Neural cell (in vitro differentiated cells): ENCODE data around the gene STYXL2. TPM values are rescaled to one million over a fixed set of nuclear protein-coding genes. Genes with fewer than 3 reads are reported as not detected.

Source experiments
- H2AFZ ChIP-seq: fragments of 200-600, 300-800 bp; sonication (generic), shearing (Covaris generic); 2 replicates; pipeline ENCODE4 v1.6.0; 2014; ENCODE audit warnings: low read depth, mild to moderate bottlenecking, antibody characterized with exemption, low read length, moderate library complexity
- H3F3A ChIP-seq: fragments of 200-600 bp; shearing (Covaris generic); 2 replicates; pipeline ENCODE4 v1.6.1; 2016; ENCODE audit warnings: mild to moderate bottlenecking, moderate library complexity, mixed read lengths, antibody characterized with exemption, low read length; ENCODE audit not compliant: insufficient read depth, poor library complexity, severe bottlenecking
- H3K27ac ChIP-seq: fragments of 200-600, 300-800 bp; sonication (generic), shearing (Covaris generic); 2 replicates; pipeline ENCODE4 v1.5.1; 2014; ENCODE audit warnings: mild to moderate bottlenecking, low read length, moderate library complexity
- H3K27me3 ChIP-seq: fragments of 300-800, 200-600 bp; sonication (generic), shearing (Covaris generic); 2 replicates; pipeline ENCODE4 v1.6.0; 2014; ENCODE audit warnings: mild to moderate bottlenecking, low read depth, low read length, moderate library complexity; ENCODE audit not compliant: insufficient read depth
- H3K36me3 ChIP-seq: fragments of 300-800, 200-600 bp; sonication (generic), shearing (Covaris generic); 2 replicates; pipeline ENCODE4 v1.5.1; 2014; ENCODE audit warnings: mild to moderate bottlenecking, antibody characterized with exemption, low read length, moderate library complexity; ENCODE audit not compliant: insufficient read depth
- H3K4me2 ChIP-seq: fragments of 300-800, 200-600 bp; sonication (generic), shearing (Covaris generic); 2 replicates; pipeline ENCODE4 v1.6.0; 2014; ENCODE audit warnings: mild to moderate bottlenecking, low read length
- H3K4me3 ChIP-seq: fragments of 300-800, 200-600 bp; sonication (generic), shearing (Covaris generic); 2 replicates; pipeline ENCODE4 v1.5.1; 2014; ENCODE audit warnings: mild to moderate bottlenecking, low read length, moderate library complexity
- H3K79me2 ChIP-seq: fragments of 200-600 bp; shearing (Covaris generic); replicated peaks from 2 replicates; pipeline ENCODE4 v1.6.0; 2014; ENCODE audit warnings: mild to moderate bottlenecking, low read length, moderate library complexity; ENCODE audit not compliant: insufficient read depth
- H3K9ac ChIP-seq: fragments of 300-800, 200-600 bp; sonication (generic), shearing (Covaris generic); 2 replicates; pipeline ENCODE4 v1.6.1; 2016; ENCODE audit warnings: mild to moderate bottlenecking, low read length, mixed read lengths
- H3K9me2 ChIP-seq: fragments of 200-600 bp; shearing (Covaris generic); 2 replicates; pipeline ENCODE4 v1.6.1; 2016; ENCODE audit warnings: mild to moderate bottlenecking, low read length, mixed read lengths; ENCODE audit not compliant: insufficient read depth
- H3K9me3 ChIP-seq: fragments of 200-600, 300-800 bp; sonication (generic), shearing (Covaris generic); 2 replicates; pipeline ENCODE4 v1.6.1; 2016; ENCODE audit warnings: mild to moderate bottlenecking, mixed run types, low read length, moderate library complexity, mixed read lengths
- H4K20me1 ChIP-seq: fragments of 200-600 bp; shearing (Covaris generic); 2 replicates; pipeline ENCODE4 v1.6.1; 2016; ENCODE audit warnings: mild to moderate bottlenecking, mixed run types; ENCODE audit not compliant: insufficient read depth
- EP300 ChIP-seq: fragments of 450-650 bp; conservative IDR thresholded peaks from 2 replicates; pipeline ENCODE4 v1.6.1; 2014; ENCODE audit warnings: antibody characterized with exemption, mild to moderate bottlenecking, moderate library complexity; ENCODE audit not compliant: poor library complexity, severe bottlenecking
- EZH2 ChIP-seq: fragments of 200-600, 300-800 bp; shearing (Covaris generic), sonication (generic); IDR thresholded peaks from 2 replicates; pipeline ENCODE4 v1.6.1; 2014; ENCODE audit warnings: antibody characterized with exemption, low read length, borderline replicate concordance, mild to moderate bottlenecking; ENCODE audit not compliant: insufficient read depth, poor library complexity, severe bottlenecking
- MXI1 ChIP-seq: fragments of 450-650 bp; conservative IDR thresholded peaks from 2 replicates; pipeline ENCODE4 v1.6.1; 2014; ENCODE audit warnings: antibody characterized with exemption, mild to moderate bottlenecking; ENCODE audit not compliant: poor library complexity, severe bottlenecking
- POLR2AphosphoS5 ChIP-seq: IDR thresholded peaks from 2 replicates; pipeline ENCODE4 v1.6.1; 2012
- RAD21 ChIP-seq: fragments of 450-650 bp; conservative IDR thresholded peaks from 2 replicates; pipeline ENCODE4 v1.6.1; 2014; ENCODE audit warnings: antibody characterized with exemption, mild to moderate bottlenecking, moderate library complexity
- SMC3 ChIP-seq: fragments of 450-650 bp; conservative IDR thresholded peaks from 2 replicates; pipeline ENCODE4 v1.6.1; 2014; ENCODE audit warnings: antibody characterized with exemption, mild to moderate bottlenecking, moderate library complexity; ENCODE audit not compliant: poor library complexity
- TAF1 ChIP-seq: IDR thresholded peaks from 2 replicates; pipeline ENCODE4 v1.6.1; 2012; ENCODE audit warnings: low read depth
- polyA plus RNA-seq: library from polyadenylated mRNA; depleted of rRNA; stranded (reverse); fragments of >200 nt; gene quantifications from 2 replicates; pipeline ENCODE4 v1.2.3, GENCODE V29; 2014
- TF ChIP-seq, protein P1 (sequence below): fragments of 450-650 bp; IDR thresholded peaks from 2 replicates; pipeline ENCODE4 v1.5.1; 2014; ENCODE audit warnings: antibody characterized with exemption, mild to moderate bottlenecking, moderate library complexity; ENCODE audit not compliant: poor library complexity, severe bottlenecking
- TF ChIP-seq, protein P2 (sequence below): IDR thresholded peaks from 2 replicates; pipeline ENCODE4 v1.6.1; 2012; ENCODE audit warnings: borderline replicate concordance

The STYXL2 gene
- polyA plus RNA-seq, 1 donor from 2014 or later: not detected

DNA sequence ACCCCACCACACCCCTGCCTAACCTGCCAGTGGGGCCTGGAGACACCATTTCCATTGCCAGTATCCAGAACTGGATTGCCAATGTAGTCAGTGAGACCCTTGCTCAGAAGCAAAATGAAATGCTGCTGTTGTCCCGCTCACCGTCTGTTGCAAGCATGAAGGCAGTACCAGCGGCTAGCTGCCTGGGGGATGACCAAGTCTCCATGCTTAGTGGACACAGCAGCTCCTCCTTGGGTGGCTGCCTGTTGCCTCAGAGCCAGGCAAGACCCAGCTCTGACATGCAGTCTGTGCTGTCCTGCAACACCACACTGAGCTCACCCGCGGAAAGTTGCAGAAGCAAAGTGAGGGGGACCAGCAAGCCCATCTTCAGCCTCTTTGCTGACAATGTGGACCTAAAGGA is 33.4 kb downstream of the STYXL2 start:
- Histone ChIP-seq H3K27me3 (peaks cover 8% of the 10 kb centered on the region), H3K4me2 (no peak overlapping the region), H4K20me1 (no peaks in the 10 kb centered on the region), H3K9me2 (no peaks in the 10 kb centered on the region), H3K9me3 (no peaks in the 10 kb centered on the region), H3K79me2 (no peaks in the 10 kb centered on the region), H3K27ac (no peak overlapping the region), H3F3A (no peaks in the 10 kb centered on the region), H2AFZ (no peak overlapping the region), H3K4me3 (no peak overlapping the region), H3K9ac (no peak overlapping the region), H3K36me3 (no peaks in the 10 kb centered on the region)
- TF ChIP-seq MXI1 (no peak), EP300 (no peak), RAD21 (no peak), TAF1 (no peak), SMC3 (no peak), EZH2 (no peak), POLR2AphosphoS5 (no peak)
- TF ChIP-seq, protein P1, sequence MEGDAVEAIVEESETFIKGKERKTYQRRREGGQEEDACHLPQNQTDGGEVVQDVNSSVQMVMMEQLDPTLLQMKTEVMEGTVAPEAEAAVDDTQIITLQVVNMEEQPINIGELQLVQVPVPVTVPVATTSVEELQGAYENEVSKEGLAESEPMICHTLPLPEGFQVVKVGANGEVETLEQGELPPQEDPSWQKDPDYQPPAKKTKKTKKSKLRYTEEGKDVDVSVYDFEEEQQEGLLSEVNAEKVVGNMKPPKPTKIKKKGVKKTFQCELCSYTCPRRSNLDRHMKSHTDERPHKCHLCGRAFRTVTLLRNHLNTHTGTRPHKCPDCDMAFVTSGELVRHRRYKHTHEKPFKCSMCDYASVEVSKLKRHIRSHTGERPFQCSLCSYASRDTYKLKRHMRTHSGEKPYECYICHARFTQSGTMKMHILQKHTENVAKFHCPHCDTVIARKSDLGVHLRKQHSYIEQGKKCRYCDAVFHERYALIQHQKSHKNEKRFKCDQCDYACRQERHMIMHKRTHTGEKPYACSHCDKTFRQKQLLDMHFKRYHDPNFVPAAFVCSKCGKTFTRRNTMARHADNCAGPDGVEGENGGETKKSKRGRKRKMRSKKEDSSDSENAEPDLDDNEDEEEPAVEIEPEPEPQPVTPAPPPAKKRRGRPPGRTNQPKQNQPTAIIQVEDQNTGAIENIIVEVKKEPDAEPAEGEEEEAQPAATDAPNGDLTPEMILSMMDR: no peak
- TF ChIP-seq, protein P2, sequence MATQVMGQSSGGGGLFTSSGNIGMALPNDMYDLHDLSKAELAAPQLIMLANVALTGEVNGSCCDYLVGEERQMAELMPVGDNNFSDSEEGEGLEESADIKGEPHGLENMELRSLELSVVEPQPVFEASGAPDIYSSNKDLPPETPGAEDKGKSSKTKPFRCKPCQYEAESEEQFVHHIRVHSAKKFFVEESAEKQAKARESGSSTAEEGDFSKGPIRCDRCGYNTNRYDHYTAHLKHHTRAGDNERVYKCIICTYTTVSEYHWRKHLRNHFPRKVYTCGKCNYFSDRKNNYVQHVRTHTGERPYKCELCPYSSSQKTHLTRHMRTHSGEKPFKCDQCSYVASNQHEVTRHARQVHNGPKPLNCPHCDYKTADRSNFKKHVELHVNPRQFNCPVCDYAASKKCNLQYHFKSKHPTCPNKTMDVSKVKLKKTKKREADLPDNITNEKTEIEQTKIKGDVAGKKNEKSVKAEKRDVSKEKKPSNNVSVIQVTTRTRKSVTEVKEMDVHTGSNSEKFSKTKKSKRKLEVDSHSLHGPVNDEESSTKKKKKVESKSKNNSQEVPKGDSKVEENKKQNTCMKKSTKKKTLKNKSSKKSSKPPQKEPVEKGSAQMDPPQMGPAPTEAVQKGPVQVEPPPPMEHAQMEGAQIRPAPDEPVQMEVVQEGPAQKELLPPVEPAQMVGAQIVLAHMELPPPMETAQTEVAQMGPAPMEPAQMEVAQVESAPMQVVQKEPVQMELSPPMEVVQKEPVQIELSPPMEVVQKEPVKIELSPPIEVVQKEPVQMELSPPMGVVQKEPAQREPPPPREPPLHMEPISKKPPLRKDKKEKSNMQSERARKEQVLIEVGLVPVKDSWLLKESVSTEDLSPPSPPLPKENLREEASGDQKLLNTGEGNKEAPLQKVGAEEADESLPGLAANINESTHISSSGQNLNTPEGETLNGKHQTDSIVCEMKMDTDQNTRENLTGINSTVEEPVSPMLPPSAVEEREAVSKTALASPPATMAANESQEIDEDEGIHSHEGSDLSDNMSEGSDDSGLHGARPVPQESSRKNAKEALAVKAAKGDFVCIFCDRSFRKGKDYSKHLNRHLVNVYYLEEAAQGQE: no peak

GRCh38 chr1:167127661-167128060 is 33.8 kb downstream of the STYXL2 start:
- Histone ChIP-seq H3K4me2 (no peak overlapping the region), H3K27ac (no peak overlapping the region), H3K79me2 (no peaks in the 10 kb centered on the region), H4K20me1 (no peaks in the 10 kb centered on the region), H3K9me2 (no peaks in the 10 kb centered on the region), H3F3A (no peaks in the 10 kb centered on the region), H3K9me3 (no peaks in the 10 kb centered on the region), H2AFZ (no peak overlapping the region), H3K4me3 (no peak overlapping the region), H3K9ac (no peak overlapping the region), H3K36me3 (no peaks in the 10 kb centered on the region), H3K27me3 (peaks cover 4% of the 10 kb centered on the region)
- no peak for TF ChIP-seq SMC3
- TF ChIP-seq, protein P2: no peak
- TF ChIP-seq MXI1: no peak
- no peak for TF ChIP-seq POLR2AphosphoS5
- TF ChIP-seq, protein P1: no peak
- no peak for TF ChIP-seq RAD21
- TF ChIP-seq EP300: no peak
- no peak for TF ChIP-seq TAF1
- TF ChIP-seq EZH2: no peak
